ENCODE measurements around the gene NBEA. TPM values are rescaled to one million over a fixed set of nuclear protein-coding genes. Genes with fewer than 3 reads are reported as not detected.

Gene NBEA
- total RNA-seq, 1 experiment from 2014 or later, result 4.4 TPM

DNA sequence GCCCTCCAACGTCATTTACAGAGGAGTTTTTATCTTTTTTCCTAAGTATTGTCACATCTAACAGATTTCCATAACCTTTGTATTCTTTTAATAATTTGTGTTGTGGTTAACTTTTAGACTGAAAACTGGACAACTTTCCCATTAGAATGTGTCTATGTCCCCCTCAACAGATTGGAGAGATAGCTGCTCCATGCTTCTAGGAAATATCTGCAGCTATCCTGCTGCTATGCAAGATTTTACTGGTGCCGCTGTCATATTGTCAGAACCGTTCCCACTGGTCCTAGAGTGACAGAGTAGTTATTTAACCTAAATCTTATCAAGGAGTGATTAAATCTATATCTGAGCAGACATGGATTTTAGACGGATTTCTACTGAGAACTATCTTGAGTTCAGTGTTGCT lies 404.4 kb downstream of the NBEA start:
- Histone ChIP-seq H3K27ac (ENCODE audit: low read length) (no peak overlapping the region), H3K4me2 (ENCODE audit: low read length) (no peak overlapping the region), H2AFZ (ENCODE audit: low read length) (no peak overlapping the region), H3K4me1 (ENCODE audit: insufficient read depth, low read length) (peaks cover 12% of the 10 kb centered on the region), H3F3A (ENCODE audit: low read length, unreplicated experiment) (no peaks in the 10 kb centered on the region), H3K9me2 (replicated peaks; ENCODE audit: low read length) (no peaks in the 10 kb centered on the region), H3K4me3 (ENCODE audit: low read length) (no peak overlapping the region), H4K20me1 (ENCODE audit: low read length) (no peaks in the 10 kb centered on the region), H3K79me2 (ENCODE audit: low read length) (no peaks in the 10 kb centered on the region), H3K36me3 (ENCODE audit: low read depth, low read length) (no peaks in the 10 kb centered on the region), H3K9ac (ENCODE audit: low read length) (no peak overlapping the region), H3K9me3 (ENCODE audit: low read length) (no peaks in the 10 kb centered on the region), H3K27me3 (ENCODE audit: low read length) (no peaks in the 10 kb centered on the region)
- intact Hi-C loops (cut with micrococcal nuclease), result no loop called here
- POLR2A ChIA-PET (ENCODE audit: unreplicated experiment), result no interaction called here
- no TSS peak for BruUV-seq (replicated peaks)
- no peak for ATAC-seq
- CTCF ChIA-PET, result no interaction called here
- DNase-seq, result no peak
- TF ChIP-seq, protein P1, sequence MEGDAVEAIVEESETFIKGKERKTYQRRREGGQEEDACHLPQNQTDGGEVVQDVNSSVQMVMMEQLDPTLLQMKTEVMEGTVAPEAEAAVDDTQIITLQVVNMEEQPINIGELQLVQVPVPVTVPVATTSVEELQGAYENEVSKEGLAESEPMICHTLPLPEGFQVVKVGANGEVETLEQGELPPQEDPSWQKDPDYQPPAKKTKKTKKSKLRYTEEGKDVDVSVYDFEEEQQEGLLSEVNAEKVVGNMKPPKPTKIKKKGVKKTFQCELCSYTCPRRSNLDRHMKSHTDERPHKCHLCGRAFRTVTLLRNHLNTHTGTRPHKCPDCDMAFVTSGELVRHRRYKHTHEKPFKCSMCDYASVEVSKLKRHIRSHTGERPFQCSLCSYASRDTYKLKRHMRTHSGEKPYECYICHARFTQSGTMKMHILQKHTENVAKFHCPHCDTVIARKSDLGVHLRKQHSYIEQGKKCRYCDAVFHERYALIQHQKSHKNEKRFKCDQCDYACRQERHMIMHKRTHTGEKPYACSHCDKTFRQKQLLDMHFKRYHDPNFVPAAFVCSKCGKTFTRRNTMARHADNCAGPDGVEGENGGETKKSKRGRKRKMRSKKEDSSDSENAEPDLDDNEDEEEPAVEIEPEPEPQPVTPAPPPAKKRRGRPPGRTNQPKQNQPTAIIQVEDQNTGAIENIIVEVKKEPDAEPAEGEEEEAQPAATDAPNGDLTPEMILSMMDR (conservative IDR thresholded peaks at IDR 0.05; ENCODE audit: low read depth, low read length), result no peak
- TF ChIP-seq EZH2 (IDR thresholded peaks at IDR 0.05; ENCODE audit: low read length, unreplicated experiment) (no peak), EZH2phosphoT487 (IDR thresholded peaks at IDR 0.05; ENCODE audit: borderline replicate concordance, low read length) (no peak)

DNA sequence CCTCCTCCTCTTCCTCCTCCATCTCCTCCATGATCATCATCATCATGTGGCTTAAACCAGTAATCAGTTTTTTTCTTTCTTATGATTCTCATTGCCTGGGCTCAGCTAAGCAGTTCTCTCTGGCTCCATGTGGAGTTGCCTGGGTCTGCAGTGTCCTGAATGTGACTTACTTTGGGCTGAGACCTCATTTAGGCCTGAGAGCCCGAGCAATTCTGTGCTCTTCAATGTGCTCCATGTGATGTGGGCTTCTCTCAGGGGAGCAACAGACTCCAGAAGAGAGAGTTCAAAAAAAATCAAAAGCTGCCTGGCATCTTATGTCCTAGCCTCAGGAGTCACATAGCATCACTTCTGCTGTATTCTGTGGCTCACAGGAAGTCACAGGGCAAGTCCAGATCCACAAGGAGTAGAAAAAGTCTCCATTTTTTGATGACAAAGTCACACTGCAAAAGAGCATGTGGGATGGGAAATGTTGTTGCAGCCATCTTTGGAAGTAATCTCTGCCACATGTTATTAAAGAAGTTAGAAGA lies 405.7 kb downstream of the NBEA start:
- Histone ChIP-seq H3K9ac (ENCODE audit: low read length) (no peak overlapping the region), H3K79me2 (ENCODE audit: low read length) (no peaks in the 10 kb centered on the region), H3K4me3 (ENCODE audit: low read length) (no peak overlapping the region), H3F3A (ENCODE audit: low read length, unreplicated experiment) (no peaks in the 10 kb centered on the region), H3K4me2 (ENCODE audit: low read length) (no peak overlapping the region), H3K36me3 (ENCODE audit: low read depth, low read length) (no peaks in the 10 kb centered on the region), H2AFZ (ENCODE audit: low read length) (no peak overlapping the region), H3K9me2 (replicated peaks; ENCODE audit: low read length) (no peaks in the 10 kb centered on the region), H3K4me1 (ENCODE audit: insufficient read depth, low read length) (peaks cover 12% of the 10 kb centered on the region), H3K27ac (ENCODE audit: low read length) (no peak overlapping the region), H3K27me3 (ENCODE audit: low read length) (no peaks in the 10 kb centered on the region), H4K20me1 (ENCODE audit: low read length) (no peaks in the 10 kb centered on the region), H3K9me3 (ENCODE audit: low read length) (no peaks in the 10 kb centered on the region)
- BruUV-seq (replicated peaks), result no TSS peak
- ChIA-PET CTCF (no interaction called here), POLR2A (ENCODE audit: unreplicated experiment) (no interaction called here)
- ATAC-seq, result no peak
- intact Hi-C loops (cut with micrococcal nuclease), result no loop called here
- TF ChIP-seq EZH2 (IDR thresholded peaks at IDR 0.05; ENCODE audit: low read length, unreplicated experiment) (no peak), EZH2phosphoT487 (IDR thresholded peaks at IDR 0.05; ENCODE audit: borderline replicate concordance, low read length) (no peak)
- TF ChIP-seq, protein P1 (conservative IDR thresholded peaks at IDR 0.05; ENCODE audit: low read depth, low read length), result no peak
- DNase-seq, result no peak

DNA sequence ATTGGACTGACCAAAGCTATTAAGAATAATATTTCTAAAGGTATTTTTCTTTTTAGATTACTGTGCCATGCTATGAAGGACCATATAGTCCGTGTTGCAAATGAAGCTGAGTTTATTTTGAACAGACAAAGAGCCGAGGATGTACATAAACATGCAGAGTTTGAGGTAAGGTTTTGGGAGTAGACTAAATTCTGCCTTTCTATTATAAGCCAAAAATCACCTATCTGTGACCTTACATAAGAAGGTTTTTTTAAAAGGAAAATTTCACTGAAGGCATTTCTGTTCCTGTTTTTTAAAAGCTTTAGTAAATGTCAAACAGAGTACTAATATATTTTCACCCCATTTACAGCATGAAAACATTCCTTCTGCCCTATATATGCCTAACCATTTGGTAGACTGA lies 407.0 kb downstream of the NBEA start:
- H3F3A ChIP-seq (ENCODE audit: low read length, unreplicated experiment), result no peaks in the 10 kb centered on the region
- CTCF ChIA-PET, result no interaction called here

More for the DNA sequence above, 407.0 kb downstream of the NBEA start:
- ATAC-seq (no peak), DNase-seq (no peak)
- H3K27ac ChIP-seq (ENCODE audit: low read length), result no peak overlapping the region
- no TSS peak for BruUV-seq (replicated peaks)
- H3K4me3 ChIP-seq (ENCODE audit: low read length), result no peak overlapping the region
- peaks cover 12% of the 10 kb centered on the region for H3K4me1 ChIP-seq (ENCODE audit: insufficient read depth, low read length)
- H4K20me1 ChIP-seq (ENCODE audit: low read length), result no peaks in the 10 kb centered on the region
- TF ChIP-seq, protein P1 (conservative IDR thresholded peaks at IDR 0.05; ENCODE audit: low read depth, low read length), result no peak
- TF ChIP-seq EZH2phosphoT487 (IDR thresholded peaks at IDR 0.05; ENCODE audit: borderline replicate concordance, low read length) (no peak), EZH2 (IDR thresholded peaks at IDR 0.05; ENCODE audit: low read length, unreplicated experiment) (no peak)
- POLR2A ChIA-PET (ENCODE audit: unreplicated experiment), result no interaction called here
- no peaks in the 10 kb centered on the region for H3K79me2 ChIP-seq (ENCODE audit: low read length)
- H3K9me2 ChIP-seq (replicated peaks; ENCODE audit: low read length), result no peaks in the 10 kb centered on the region
- no peak overlapping the region for H3K9ac ChIP-seq (ENCODE audit: low read length)
- no peak overlapping the region for H2AFZ ChIP-seq (ENCODE audit: low read length)
- H3K9me3 ChIP-seq (ENCODE audit: low read length), result no peaks in the 10 kb centered on the region
- intact Hi-C loops (cut with micrococcal nuclease), result no loop called here
- H3K36me3 ChIP-seq (ENCODE audit: low read depth, low read length), result no peaks in the 10 kb centered on the region
- H3K4me2 ChIP-seq (ENCODE audit: low read length), result 0 out of 2 replicates have a peak overlapping the region, but pooled peaks have one; percentile 10
- no peaks in the 10 kb centered on the region for H3K27me3 ChIP-seq (ENCODE audit: low read length)
